ENCODE measurements around the gene EEIG2. TPM values are rescaled to one million over a fixed set of nuclear protein-coding genes. Genes with fewer than 3 reads are reported as not detected.

The EEIG2 gene
- total RNA-seq, 2 donors from 2014 or later, result 7.0 to 9.2 TPM

DNA sequence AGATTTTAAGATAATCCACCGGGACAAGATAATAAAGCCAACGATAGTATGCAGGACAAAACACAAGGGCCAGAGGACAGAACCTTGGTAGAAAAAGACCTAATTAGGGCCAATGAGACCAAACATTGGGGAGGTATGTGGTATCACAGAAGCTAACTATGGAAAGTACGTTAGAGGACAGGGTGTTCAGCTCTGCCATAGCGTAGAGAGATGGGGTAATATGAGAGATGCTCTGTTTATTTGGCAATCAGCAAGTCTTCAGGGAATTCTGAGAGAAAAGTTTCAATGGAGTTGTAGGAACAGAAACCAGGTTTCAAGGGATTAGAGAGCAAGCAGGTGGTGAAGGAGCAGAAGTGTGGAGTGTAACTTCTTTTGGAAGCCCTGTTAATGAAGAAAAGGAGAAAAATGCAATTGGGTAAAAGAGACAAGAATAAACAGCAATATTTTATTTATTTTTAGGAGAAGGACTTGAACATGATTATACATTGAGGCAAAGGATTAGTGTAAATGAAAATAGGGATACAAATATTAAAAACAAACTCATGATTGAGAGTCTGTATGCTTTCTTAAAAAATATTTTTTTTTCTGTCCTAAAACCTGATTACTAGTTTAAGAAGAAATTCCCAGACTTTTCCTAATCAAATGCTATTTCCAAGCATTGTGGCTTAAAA lies 24.0 kb downstream of the EEIG2 start:
- Histone ChIP-seq H3K27ac (peak overlapping the region in 2 of 4 donors; percentile 77 to 88), H3K4me1 (peaks cover 24% of the 10 kb centered on the region), H3K4me3 (no peak overlapping the region), H3K9me3 (no peaks in the 10 kb centered on the region), H3K27me3 (no peaks in the 10 kb centered on the region), H3K36me3 (replicated peaks in 1 of 2; ENCODE audit: insufficient read depth in 1 of 2, low read depth in 2 of 2) (no peaks in the 10 kb centered on the region)
- ATAC-seq (peak; percentile 22), DNase-seq (no peak)
- WGBS, 2 donors, result 66 to 68% methylated on average over 4 of the region's 4 CpGs
- intact Hi-C loops (cut with DNase I), result no loop called here
- TF ChIP-seq POLR2A (IDR thresholded peaks at IDR 0.05), result no peak
- TF ChIP-seq CTCF (IDR thresholded peaks at IDR 0.05), result no peak

- WGBS, 2 donors, result 8 to 12% methylated on average over 5 of the region's 5 CpGs
- no peak for TF ChIP-seq CTCF (IDR thresholded peaks at IDR 0.05)
- no peak for TF ChIP-seq POLR2A (IDR thresholded peaks at IDR 0.05)
- Histone ChIP-seq H3K27ac (peak overlapping the region in 3 of 4 donors; percentile 53 to 88 (median 77)), H3K9me3 (no peaks in the 10 kb centered on the region), H3K27me3 (no peaks in the 10 kb centered on the region), H3K36me3 (replicated peaks in 1 of 2; ENCODE audit: insufficient read depth in 1 of 2, low read depth in 2 of 2) (no peaks in the 10 kb centered on the region), H3K4me3 (no peak overlapping the region), H3K4me1 (peaks cover 24% of the 10 kb centered on the region)
- intact Hi-C loops (cut with DNase I), result no loop called here
- ATAC-seq (peak; percentile 87), DNase-seq (no peak)
These were observed 24.5 kb downstream of the EEIG2 start for GRCh38 chr1:108584428-108584856.

GRCh38 chr1:108585313-108585712 lies 25.4 kb downstream of the EEIG2 start:
- H3K4me3 ChIP-seq, result no peak overlapping the region

DNA sequence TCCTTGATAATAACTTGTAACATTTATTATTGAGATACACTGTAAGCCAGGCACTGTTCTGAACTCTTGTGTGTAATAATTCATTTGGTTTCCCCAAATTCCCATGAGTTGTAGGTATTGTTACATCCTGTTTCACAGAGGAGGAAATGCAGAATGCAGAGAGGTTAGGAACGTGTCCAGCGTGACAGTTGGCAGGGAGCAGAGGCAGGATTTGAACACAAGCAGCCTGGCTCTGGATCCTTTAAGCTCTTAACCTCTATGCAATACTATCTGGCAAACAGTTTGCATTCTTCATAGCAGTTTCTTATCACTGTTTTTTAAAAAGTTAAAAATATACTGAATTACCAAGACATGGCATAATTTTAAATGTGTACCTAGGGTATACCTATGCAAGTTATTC lies 30.5 kb downstream of the EEIG2 start:
- DNase-seq (no peak), ATAC-seq (no peak)
- no peaks in the 10 kb centered on the region for H3K9me3 ChIP-seq

More at GRCh38 chr1:108585313-108585712, 25.4 kb downstream of the EEIG2 start:
- 44 to 57% methylated on average over 1 of the region's 1 CpG for WGBS, 2 donors
- no peak for DNase-seq
- no peaks in the 10 kb centered on the region for H3K27me3 ChIP-seq
- ATAC-seq, result no peak
- peak overlapping the region in 3 of 4 donors; percentile 18 to 88 (median 77) for H3K27ac ChIP-seq
- intact Hi-C loops (cut with DNase I), result no loop called here
- peaks cover 26% of the 10 kb centered on the region for H3K4me1 ChIP-seq
- H3K36me3 ChIP-seq (replicated peaks in 1 of 2; ENCODE audit: insufficient read depth in 1 of 2, low read depth in 2 of 2), result no peaks in the 10 kb centered on the region
- H3K9me3 ChIP-seq, result no peaks in the 10 kb centered on the region
- TF ChIP-seq POLR2A (IDR thresholded peaks at IDR 0.05) (no peak), CTCF (IDR thresholded peaks at IDR 0.05) (no peak)

More for the DNA sequence above, 30.5 kb downstream of the EEIG2 start:
- Histone ChIP-seq H3K4me1 (peaks cover 17% of the 10 kb centered on the region), H3K27ac (peak overlapping the region in 2 of 4 donors; percentile 15 to 63), H3K36me3 (replicated peaks in 1 of 2; ENCODE audit: insufficient read depth in 1 of 2, low read depth in 2 of 2) (no peaks in the 10 kb centered on the region), H3K4me3 (no peak overlapping the region), H3K27me3 (no peaks in the 10 kb centered on the region)
- 32 to 47% methylated on average over 2 of the region's 2 CpGs for WGBS, 2 donors
- intact Hi-C loops (cut with DNase I), result no loop called here
- TF ChIP-seq CTCF (IDR thresholded peaks at IDR 0.05) (no peak), POLR2A (IDR thresholded peaks at IDR 0.05) (no peak)

Measured in body of pancreas (tissue), 4 donors.